ENCODE data around the gene MAP4K3.

- TF ChIP-seq POLR2A (IDR thresholded peaks at IDR 0.05) (no peak), CTCF (IDR thresholded peaks at IDR 0.05) (no peak), EP300 (IDR thresholded peaks at IDR 0.05) (no peak)
Observed at GRCh38 chr2:39223909-39224308, 213.2 kb downstream of the MAP4K3 start.
